Measurements from ENCODE around the gene TMPRSS2.

The TMPRSS2 gene

DNA sequence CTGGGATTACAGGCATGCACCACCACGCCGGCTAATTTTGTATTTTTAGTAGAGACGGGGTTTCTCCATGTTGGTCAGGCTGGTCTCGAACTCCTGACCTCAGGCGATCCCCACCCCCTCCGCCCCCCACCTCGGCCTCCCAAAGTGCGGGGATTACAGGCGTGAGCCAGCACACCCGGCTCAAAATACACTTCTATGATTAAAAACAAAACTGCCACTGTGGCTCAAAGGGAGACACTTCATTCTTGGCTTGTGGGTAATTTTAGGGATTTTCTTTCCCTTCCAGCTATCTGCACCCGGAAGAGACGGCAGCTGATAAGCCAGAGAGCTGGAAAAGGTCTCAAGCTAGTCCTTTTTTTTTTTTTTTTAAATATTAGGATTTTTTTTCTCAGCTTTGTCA lies 24.5 kb downstream of the TMPRSS2 start:
- CTCF ChIA-PET = interaction anchor here (1.1 kb wide), 2 partner anchors 129 to 333 kb away, joined by 3 read pairs; no protein-coding TSS in a partner anchor
- POLR2A ChIA-PET = no interaction called here
- peaks cover 2% of the 10 kb centered on the region; the same call in 1 of the 2 replicates for H3K4me1 ChIP-seq (ENCODE audit: control insufficient read depth, insufficient read depth, low read length)
- no peaks in the 10 kb centered on the region for H3K36me3 ChIP-seq (ENCODE audit: control insufficient read depth in 2 of 2, insufficient read depth in 1 of 2, low read length in 2 of 2)
- H3K27ac ChIP-seq (ENCODE audit: extremely low read depth, low read depth, low read length) = no peak overlapping the region
- no peak overlapping the region for H3K4me3 ChIP-seq (ENCODE audit: low read depth, low read length)
- TF ChIP-seq ZBTB8A (tag by site-specific recombination; IDR thresholded peaks at IDR 0.05) = no peak
- no peak for TF ChIP-seq ZNF626 (tag by site-specific recombination; IDR thresholded peaks at IDR 0.05)
- TF ChIP-seq ZFHX2 (tag by site-specific recombination; conservative IDR thresholded peaks at IDR 0.05) = no peak
- TF ChIP-seq ZNF155 (tag by site-specific recombination; IDR thresholded peaks at IDR 0.05) = no peak
- no peak for TF ChIP-seq ZNF391 (tag by site-specific recombination; IDR thresholded peaks at IDR 0.05; ENCODE audit: borderline replicate concordance, low read depth)
- TF ChIP-seq, protein P1, sequence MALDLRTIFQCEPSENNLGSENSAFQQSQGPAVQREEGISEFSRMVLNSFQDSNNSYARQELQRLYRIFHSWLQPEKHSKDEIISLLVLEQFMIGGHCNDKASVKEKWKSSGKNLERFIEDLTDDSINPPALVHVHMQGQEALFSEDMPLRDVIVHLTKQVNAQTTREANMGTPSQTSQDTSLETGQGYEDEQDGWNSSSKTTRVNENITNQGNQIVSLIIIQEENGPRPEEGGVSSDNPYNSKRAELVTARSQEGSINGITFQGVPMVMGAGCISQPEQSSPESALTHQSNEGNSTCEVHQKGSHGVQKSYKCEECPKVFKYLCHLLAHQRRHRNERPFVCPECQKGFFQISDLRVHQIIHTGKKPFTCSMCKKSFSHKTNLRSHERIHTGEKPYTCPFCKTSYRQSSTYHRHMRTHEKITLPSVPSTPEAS (tag by site-specific recombination; IDR thresholded peaks at IDR 0.05) = no peak
- TF ChIP-seq, protein P2, sequence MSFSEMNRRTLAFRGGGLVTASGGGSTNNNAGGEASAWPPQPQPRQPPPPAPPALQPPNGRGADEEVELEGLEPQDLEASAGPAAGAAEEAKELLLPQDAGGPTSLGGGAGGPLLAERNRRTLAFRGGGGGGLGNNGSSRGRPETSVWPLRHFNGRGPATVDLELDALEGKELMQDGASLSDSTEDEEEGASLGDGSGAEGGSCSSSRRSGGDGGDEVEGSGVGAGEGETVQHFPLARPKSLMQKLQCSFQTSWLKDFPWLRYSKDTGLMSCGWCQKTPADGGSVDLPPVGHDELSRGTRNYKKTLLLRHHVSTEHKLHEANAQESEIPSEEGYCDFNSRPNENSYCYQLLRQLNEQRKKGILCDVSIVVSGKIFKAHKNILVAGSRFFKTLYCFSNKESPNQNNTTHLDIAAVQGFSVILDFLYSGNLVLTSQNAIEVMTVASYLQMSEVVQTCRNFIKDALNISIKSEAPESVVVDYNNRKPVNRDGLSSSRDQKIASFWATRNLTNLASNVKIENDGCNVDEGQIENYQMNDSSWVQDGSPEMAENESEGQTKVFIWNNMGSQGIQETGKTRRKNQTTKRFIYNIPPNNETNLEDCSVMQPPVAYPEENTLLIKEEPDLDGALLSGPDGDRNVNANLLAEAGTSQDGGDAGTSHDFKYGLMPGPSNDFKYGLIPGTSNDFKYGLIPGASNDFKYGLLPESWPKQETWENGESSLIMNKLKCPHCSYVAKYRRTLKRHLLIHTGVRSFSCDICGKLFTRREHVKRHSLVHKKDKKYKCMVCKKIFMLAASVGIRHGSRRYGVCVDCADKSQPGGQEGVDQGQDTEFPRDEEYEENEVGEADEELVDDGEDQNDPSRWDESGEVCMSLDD (tag by site-specific recombination; IDR thresholded peaks at IDR 0.05) = no peak
- no peak for TF ChIP-seq MEIS1 (CRISPR knock-in tag; IDR thresholded peaks at IDR 0.05; ENCODE audit: borderline replicate concordance)
- TF ChIP-seq ZNF157 (tag by site-specific recombination; IDR thresholded peaks at IDR 0.05) = no peak
- no peak for TF ChIP-seq ZNF423 (tag by site-specific recombination; IDR thresholded peaks at IDR 0.05)
- TF ChIP-seq ZNF211 (tag by site-specific recombination; IDR thresholded peaks at IDR 0.05; ENCODE audit: low read depth) = no peak
- no peak for TF ChIP-seq ZNF670 (tag by site-specific recombination; IDR thresholded peaks at IDR 0.05; ENCODE audit: low read depth)
- TF ChIP-seq, protein P3, sequence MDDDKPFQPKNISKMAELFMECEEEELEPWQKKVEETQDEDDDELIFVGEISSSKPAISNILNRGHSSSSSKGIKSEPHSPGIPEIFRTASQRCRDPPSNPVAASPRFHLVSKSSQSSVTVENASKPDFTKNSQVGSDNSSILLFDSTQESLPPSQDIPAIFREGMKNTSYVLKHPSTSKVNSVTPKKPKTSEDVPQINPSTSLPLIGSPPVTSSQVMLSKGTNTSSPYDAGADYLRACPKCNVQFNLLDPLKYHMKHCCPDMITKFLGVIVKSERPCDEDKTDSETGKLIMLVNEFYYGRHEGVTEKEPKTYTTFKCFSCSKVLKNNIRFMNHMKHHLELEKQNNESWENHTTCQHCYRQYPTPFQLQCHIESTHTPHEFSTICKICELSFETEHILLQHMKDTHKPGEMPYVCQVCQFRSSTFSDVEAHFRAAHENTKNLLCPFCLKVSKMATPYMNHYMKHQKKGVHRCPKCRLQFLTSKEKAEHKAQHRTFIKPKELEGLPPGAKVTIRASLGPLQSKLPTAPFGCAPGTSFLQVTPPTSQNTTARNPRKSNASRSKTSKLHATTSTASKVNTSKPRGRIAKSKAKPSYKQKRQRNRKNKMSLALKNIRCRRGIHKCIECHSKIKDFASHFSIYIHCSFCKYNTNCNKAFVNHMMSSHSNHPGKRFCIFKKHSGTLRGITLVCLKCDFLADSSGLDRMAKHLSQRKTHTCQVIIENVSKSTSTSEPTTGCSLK (tag by site-specific recombination; IDR thresholded peaks at IDR 0.05) = no peak
- TF ChIP-seq ZNF121 (tag by site-specific recombination; IDR thresholded peaks at IDR 0.05) = no peak
- H3K9me3 ChIP-seq (ENCODE audit: control insufficient read depth, insufficient read depth, low read depth, low read length) = no peaks in the 10 kb centered on the region

DNA sequence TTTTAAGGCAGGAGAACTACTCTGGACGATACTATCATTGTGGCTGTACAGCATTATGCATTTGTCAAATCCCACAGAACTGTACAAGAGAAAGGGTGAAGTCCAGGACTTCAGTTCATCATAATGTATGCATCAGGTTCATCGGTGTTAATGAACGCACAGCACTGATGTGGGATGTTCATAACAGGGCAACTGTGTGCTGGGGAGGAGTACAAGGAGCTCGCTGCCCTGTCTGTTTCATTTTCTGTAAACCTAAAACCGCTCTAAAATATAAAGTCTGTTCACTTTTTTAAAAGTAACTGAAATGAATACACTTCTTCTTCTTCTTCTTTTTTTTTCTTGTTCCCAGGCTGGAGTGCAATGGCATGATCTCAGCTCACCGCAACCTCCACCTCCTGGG lies 25.0 kb downstream of the TMPRSS2 start:
- H3K27ac ChIP-seq (ENCODE audit: extremely low read depth, low read depth, low read length) = no peak overlapping the region
- no peak overlapping the region for H3K4me3 ChIP-seq (ENCODE audit: low read depth, low read length)
- CTCF ChIA-PET = interaction anchor here (1.1 kb wide), 2 partner anchors 130 to 333 kb away, joined by 3 read pairs; no protein-coding TSS in a partner anchor
- no peak for TF ChIP-seq ZNF175 (tag by site-specific recombination; IDR thresholded peaks at IDR 0.05)
- TF ChIP-seq ZNF707 (tag by site-specific recombination; IDR thresholded peaks at IDR 0.05) = no peak
- TF ChIP-seq RBAK (tag by site-specific recombination; IDR thresholded peaks at IDR 0.05) = no peak
- TF ChIP-seq ZNF777 (tag by site-specific recombination; IDR thresholded peaks at IDR 0.05; ENCODE audit: borderline replicate concordance) = no peak
- no peak for TF ChIP-seq ZXDB (tag by site-specific recombination; IDR thresholded peaks at IDR 0.05)
- no peak for TF ChIP-seq ZNF366 (tag by site-specific recombination; conservative IDR thresholded peaks at IDR 0.05)
- POLR2A ChIA-PET = no interaction called here
- H3K4me1 ChIP-seq (ENCODE audit: control insufficient read depth, insufficient read depth, low read length) = peaks cover 2% of the 10 kb centered on the region; the same call in 1 of the 2 replicates
- H3K36me3 ChIP-seq (ENCODE audit: control insufficient read depth in 2 of 2, insufficient read depth in 1 of 2, low read length in 2 of 2) = no peaks in the 10 kb centered on the region
- H3K9me3 ChIP-seq (ENCODE audit: control insufficient read depth, insufficient read depth, low read depth, low read length) = no peaks in the 10 kb centered on the region

Data from HEK293 (cell line).